Measurements from ENCODE around the gene ZFP92.

Gene ZFP92

GRCh38 chrX:153457827-153458466, 46.7 kb downstream of the ZFP92 start:
- DNase-seq: no peak

- no peak for DNase-seq
Measured at GRCh38 chrX:153458476-153458875, 47.2 kb downstream of the ZFP92 start.

GRCh38 chrX:153459986-153460385, 48.7 kb downstream of the ZFP92 start:
- DNase-seq: no peak

GRCh38 chrX:153460826-153461225, 49.6 kb downstream of the ZFP92 start:
- peak; percentile 82 for DNase-seq

Measured in 8988T (cell line).